Fibroblast of the aortic adventitia (primary cell): ENCODE data around the gene KIFC3. TPM values are rescaled to one million over a fixed set of nuclear protein-coding genes. Genes with fewer than 3 reads are reported as not detected.
A peak's percentile ranks its signal among the peaks of the same experiment; 100 is the strongest.
"Not testable (repeated sequence)": the region's sequence is repeated elsewhere in the genome, so short reads cannot be mapped to it uniquely, and the experiment has no call there.

ENCODE experiments used
- DNase-seq: peaks from one replicate; pipeline ENCODE4 v3.0.0-alpha.2; 2010; ENCODE audit warnings: low read depth
- H3K4me3 ChIP-seq: 2 replicates; pipeline ENCODE4 v1.5.1; 2011; ENCODE audit warnings: low read depth, mild to moderate bottlenecking, control low read depth, low read length, moderate library complexity
- CTCF ChIP-seq: IDR thresholded peaks from 2 replicates; pipeline ENCODE4 v1.5.1; 2011; ENCODE audit warnings: mild to moderate bottlenecking, low read length, control low read depth, inconsistent platforms; ENCODE audit not compliant: insufficient read depth
- total RNA-seq: library from RNA; depleted of rRNA; stranded (reverse); fragments of >200 nt; gene quantifications from 2 replicates; pipeline ENCODE4 v1.2.3, GENCODE V29; 2012; ENCODE audit warnings: low replicate concordance

KIFC3 gene
- total RNA-seq, 1 donor: 32.8 TPM

GRCh38 chr16:57798953-57799599, 3.2 kb downstream of the KIFC3 start:
- no peak overlapping the region for H3K4me3 ChIP-seq
- no peak for DNase-seq
- no peak for TF ChIP-seq CTCF

DNA sequence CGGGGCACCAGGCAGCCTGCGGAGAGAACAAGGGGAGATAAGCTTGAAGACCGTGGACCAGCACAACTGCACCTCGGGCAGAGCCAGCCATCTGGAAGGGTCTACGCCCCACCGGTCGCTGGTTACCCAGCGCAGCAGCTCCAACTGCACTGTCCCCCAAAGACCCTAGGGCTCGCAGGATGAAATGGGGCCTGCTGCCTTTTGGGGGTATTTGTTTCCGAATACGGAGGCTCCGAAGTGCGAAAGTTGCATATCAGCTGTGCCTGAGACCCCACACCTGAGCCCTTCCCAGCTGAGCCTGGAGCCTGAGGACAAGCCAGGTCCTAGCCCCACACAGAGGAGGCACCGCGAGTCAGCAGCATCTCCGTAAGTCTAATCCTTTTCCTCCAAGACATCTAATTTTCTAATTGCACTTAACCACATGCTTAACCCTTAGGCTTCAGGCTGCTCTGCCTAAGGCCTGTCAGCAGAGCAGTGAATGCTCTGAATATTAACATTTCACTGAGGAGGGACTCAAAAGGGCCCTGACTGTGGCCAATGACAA, 4.0 kb downstream of the KIFC3 start:
- TF ChIP-seq CTCF: no peak
- no peak for DNase-seq
- H3K4me3 ChIP-seq: no peak overlapping the region

- no peak for TF ChIP-seq CTCF
- no peak overlapping the region for H3K4me3 ChIP-seq
- no peak for DNase-seq
Measured at GRCh38 chr16:57797526-57798266, 4.6 kb downstream of the KIFC3 start.

GRCh38 chr16:57797216-57797525, 5.1 kb downstream of the KIFC3 start:
- TF ChIP-seq CTCF: no peak
- H3K4me3 ChIP-seq: no peak overlapping the region

GRCh38 chr16:57796014-57796413, 6.3 kb downstream of the KIFC3 start:
- not testable (repeated sequence) for DNase-seq

More at GRCh38 chr16:57797216-57797525, 5.1 kb downstream of the KIFC3 start:
- DNase-seq: no peak

DNA sequence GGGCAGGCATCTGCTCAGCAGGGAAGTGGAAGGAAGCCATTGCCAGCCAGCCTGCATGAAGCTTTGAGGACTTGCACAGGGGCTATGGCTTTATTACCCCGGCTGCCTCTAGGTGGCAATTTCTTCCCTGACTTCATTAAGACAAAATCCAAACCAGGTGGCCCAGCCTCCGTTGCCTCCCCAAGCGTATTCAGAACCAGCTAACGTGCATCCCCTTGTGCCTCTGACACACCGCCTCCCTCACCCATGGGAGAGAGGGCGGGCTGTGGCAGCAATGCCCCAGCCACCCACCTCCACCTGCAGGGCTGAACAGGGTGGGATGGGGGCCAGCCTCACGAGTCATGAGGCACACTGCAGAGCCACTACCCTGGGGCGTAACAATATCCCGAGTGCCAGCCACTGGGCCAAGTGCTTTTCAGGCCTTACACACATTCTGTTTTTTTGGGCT, 6.8 kb downstream of the KIFC3 start:
- DNase-seq: peak; percentile 57
- no peak overlapping the region for H3K4me3 ChIP-seq
- TF ChIP-seq CTCF: peak; percentile 48

More at GRCh38 chr16:57796014-57796413, 6.3 kb downstream of the KIFC3 start:
- H3K4me3 ChIP-seq: not testable (repeated sequence)

GRCh38 chr16:57794849-57795430, 7.4 kb downstream of the KIFC3 start:
- no peak overlapping the region for H3K4me3 ChIP-seq
- DNase-seq: no peak
- TF ChIP-seq CTCF: no peak
